H54 (cell line): Measurements from ENCODE around the gene ADAM15.
A peak's percentile ranks its signal among the peaks of the same experiment; 100 is the strongest.

Experiments used
- DNase-seq: peaks from one replicate; pipeline ENCODE4 v3.0.0; 2011; ENCODE audit warnings: low spot score, mixed read lengths; ENCODE audit not compliant: insufficient read length
- FAIRE-seq: peaks from 3 replicates; lab custom pipeline; 2011; peaks lifted over from hg19 to GRCh38; lab: Jason Lieb, UNC
- POLR2A ChIP-seq: IDR thresholded peaks from 2 replicates; pipeline ENCODE4 v1.6.1; 2011; ENCODE audit warnings: low read depth, mild to moderate bottlenecking, low read length

The ADAM15 gene

DNA sequence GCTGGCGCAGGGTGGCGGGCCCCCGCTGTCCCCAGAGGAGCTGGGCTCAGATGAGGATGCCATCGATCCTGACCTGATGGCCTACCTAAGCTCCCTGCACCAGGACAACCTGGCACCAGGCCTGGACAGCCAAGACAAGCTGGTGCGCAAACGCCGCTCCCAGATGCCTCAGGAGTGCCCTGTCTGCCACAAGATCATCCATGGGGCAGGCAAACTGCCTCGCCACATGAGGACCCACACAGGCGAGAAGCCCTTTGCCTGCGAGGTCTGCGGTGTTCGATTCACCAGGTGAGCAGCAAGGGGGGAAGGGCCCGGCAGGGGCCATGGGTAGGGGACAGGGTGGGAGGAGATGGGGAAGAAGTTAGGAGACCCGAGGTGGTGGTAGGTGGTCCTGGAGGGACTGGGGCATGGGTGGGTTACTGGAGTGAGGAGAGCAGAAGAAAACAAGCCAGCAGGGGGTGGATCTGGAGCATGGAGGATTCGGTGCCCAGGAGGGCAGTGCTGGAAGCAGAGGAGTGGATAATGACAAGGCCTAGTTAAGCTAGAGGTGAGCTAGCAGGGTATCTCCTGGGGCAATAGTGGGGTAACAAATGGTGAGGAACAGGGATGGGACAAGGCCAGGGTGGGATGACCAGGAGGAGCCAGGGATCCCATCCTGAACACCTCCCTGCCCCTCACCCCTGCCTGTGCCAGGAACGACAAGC lies 35.4 kb upstream of the ADAM15 start:
- FAIRE-seq (no peak), DNase-seq (no peak)
- no peak for TF ChIP-seq POLR2A

DNA sequence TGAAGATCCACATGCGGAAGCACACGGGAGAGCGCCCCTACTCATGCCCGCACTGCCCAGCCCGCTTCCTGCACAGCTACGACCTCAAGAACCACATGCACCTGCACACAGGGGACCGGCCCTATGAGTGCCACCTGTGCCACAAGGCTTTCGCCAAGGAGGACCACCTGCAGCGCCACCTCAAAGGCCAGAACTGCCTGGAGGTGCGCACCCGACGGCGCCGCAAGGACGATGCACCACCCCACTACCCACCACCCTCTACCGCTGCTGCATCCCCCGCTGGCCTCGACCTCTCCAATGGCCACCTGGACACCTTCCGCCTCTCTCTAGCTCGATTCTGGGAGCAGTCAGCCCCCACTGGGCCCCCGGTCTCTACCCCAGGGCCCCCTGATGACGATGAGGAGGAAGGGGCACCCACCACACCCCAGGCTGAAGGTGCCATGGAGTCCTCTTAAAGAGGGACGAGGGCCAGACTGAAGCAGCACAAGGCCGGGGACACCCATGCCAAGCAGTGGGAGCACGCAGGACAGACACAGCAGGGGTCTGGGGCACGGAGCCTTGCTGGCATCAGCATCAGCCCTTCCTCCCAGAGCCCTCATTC lies 34.8 kb upstream of the ADAM15 start:
- FAIRE-seq, result no peak
- TF ChIP-seq POLR2A, result no peak
- DNase-seq, result no peak

GRCh38 chr1:155017041-155017945 lies 33.8 kb upstream of the ADAM15 start:
- peak; percentile 90 for DNase-seq
- FAIRE-seq, result no peak
- TF ChIP-seq POLR2A, result no peak

- no peak for TF ChIP-seq POLR2A
- DNase-seq (no peak), FAIRE-seq (no peak)
Measured at GRCh38 chr1:155017946-155018316, 33.2 kb upstream of the ADAM15 start.

DNA sequence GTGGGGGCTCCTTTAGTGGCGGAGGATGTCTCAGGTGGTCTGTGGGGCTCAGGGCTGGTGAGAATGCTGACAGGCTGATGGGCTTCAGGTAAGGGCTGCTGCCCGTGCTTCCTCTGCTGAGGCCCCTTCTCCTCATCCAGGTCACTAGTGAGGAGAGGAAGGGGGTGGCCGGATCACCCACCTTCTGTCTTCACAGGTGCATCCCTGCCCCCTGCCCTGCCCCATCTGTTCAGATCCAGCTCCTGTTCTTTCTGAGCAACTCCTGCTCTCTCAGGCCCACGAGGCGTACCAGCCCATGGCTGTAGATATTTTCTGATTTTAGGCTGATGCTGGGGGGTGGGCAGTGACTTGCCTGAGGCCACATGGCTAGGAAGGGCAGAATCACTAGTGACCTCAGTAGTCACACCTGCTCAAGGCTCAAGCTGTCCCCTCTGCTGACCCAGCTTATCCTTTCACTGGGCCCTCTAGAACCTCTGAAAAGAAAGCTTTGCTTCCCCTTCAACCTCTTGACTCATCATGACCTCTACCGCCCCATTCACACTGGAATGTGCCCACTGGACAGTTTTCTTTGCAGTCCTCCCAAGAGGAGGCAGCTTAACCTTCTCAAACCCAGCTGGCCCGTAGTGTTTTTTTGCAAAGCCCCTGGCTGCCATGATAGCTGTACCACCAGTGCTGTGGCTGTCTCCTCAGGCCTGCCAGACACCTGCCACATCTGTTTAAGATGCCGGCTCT lies 32.3 kb upstream of the ADAM15 start:
- FAIRE-seq, result no peak
- no peak for TF ChIP-seq POLR2A
- no peak for DNase-seq

DNA sequence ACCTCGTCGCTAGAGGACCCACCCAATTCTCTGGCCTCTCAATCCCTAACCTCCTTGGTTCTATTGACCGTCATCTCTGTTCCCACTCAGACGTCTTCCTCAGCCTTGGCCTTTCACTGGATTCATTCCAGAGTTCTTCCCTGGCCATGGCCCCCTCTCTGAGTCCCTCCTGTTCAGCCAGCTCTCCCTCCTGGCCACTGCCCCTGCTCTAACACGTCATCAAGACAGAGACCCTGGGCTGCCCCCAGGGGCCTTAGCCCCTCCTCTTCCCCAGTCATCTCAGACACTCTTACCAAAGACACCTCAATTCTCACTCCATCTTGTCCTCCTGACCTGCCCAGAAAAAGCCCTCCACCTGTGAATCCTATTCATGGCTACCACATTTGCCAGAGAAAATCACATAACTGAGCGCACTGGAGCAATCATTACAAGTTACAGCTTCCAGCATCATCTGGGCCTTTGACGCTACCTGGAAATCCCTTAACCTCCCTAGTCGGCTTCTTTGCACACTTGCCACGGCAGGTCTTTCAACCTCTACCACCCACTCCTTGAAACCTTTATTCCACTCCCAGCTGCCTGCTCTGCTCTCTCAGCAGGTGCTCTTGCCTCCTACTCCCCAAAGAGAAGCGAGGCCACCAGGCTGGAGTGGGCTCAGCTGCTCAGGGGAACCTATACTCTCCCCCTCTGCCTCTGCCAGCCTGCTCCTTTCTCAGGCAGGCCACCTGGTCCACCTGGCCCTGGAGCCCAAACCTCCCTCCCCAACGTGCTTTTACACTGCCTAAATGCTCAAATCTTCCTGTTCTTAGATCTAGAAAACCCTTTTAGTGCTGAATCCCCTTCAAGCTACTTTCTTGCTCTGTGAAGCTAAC lies 31.5 kb upstream of the ADAM15 start:
- FAIRE-seq (no peak), DNase-seq (no peak)
- no peak for TF ChIP-seq POLR2A

GRCh38 chr1:155022136-155022926 lies 28.8 kb upstream of the ADAM15 start:
- no peak for FAIRE-seq
- DNase-seq, result no peak
- TF ChIP-seq POLR2A, result no peak

DNA sequence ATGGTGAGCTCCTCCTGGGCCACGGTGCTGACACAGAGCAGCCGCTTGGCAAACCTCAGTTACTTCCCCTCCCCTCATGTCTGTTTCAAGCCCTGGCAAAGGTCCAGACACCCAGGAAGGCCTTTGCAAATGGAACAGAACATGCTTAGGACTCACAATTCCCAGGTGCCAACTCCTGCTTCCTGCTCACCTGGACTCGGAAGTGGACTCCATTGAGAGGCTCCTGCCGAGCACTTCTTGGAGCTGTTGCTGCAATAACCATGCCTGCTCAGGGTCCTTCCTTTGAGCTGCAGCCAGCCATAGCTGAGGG lies 28.2 kb upstream of the ADAM15 start:
- FAIRE-seq (no peak), DNase-seq (no peak)
- TF ChIP-seq POLR2A, result no peak

- TF ChIP-seq POLR2A, result no peak
- DNase-seq, result no peak
- no peak for FAIRE-seq
Measured at GRCh38 chr1:155023627-155024026, 27.5 kb upstream of the ADAM15 start.

DNA sequence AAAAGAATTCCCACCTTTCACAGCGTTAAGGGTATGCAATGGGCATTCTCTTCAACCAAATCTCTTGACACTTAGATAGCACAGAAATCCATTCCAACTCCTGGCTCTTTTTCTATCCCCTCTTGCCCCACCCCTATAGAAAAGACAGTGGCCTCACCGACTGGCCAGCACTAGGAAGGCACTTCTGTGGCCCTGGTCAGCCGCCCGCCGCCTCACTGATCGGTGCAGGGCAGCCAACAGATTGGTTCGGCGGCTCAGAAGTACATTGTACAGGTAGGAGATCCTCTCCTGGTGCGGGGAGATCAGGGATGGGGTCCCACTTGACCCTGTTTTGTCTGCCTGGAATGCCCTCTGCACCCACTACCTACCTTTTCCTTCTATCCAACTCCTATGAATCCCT lies 26.8 kb upstream of the ADAM15 start:
- DNase-seq (no peak), FAIRE-seq (no peak)
- no peak for TF ChIP-seq POLR2A

- TF ChIP-seq POLR2A, result no peak
- FAIRE-seq, result no peak
- no peak for DNase-seq
Measured at GRCh38 chr1:155026154-155026553, 25.0 kb upstream of the ADAM15 start.

GRCh38 chr1:155026588-155026987 lies 24.5 kb upstream of the ADAM15 start:
- FAIRE-seq, result no peak
- TF ChIP-seq POLR2A, result no peak

More at GRCh38 chr1:155026588-155026987, 24.5 kb upstream of the ADAM15 start:
- peak; percentile 82 for DNase-seq
